HepG2 (cell line): ENCODE results near the gene PCA3.

ENCODE experiments used
- KDM3A ChIP-seq: IDR thresholded peaks from 2 replicates; pipeline ENCODE4 v1.6.1; 2018; ENCODE audit warnings: low read depth, missing compliant biosample characterization
- KLF13 ChIP-seq: sonication (generic); formaldehyde crosslinking; IDR thresholded peaks from 2 replicates; pipeline ENCODE4 v1.4.0; 2020; ENCODE audit warnings: mild to moderate bottlenecking, missing genetic modification reagents
- PCBP1 ChIP-seq: fragments of 200-400 bp; formaldehyde crosslinking; IDR thresholded peaks from 2 replicates; pipeline ENCODE4 v1.6.1; 2017; ENCODE audit warnings: mild to moderate bottlenecking, low read depth, low read length, borderline replicate concordance

DNA sequence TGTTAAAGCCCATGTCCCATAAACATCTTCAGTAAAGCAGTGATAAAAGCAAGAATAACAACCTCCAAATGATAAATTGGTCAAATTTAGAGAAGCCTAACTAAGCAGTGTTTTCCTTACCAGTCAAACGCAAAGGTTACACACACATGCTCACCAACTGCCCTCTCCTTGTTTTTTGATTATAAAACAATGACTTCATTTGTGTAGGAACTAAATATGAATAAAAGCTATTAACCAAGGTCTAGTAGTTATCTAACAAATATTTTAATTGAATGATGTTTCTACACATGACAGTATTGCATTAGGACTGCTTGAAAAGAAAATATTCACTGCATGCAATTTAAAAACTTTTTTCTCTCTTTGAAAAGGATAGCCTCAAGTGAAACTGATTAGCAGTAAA is 36.7 kb downstream of the PCA3 start:
- TF ChIP-seq PCBP1 (no peak), KLF13 (CRISPR knock-in tag) (no peak), KDM3A (CRISPR knock-in tag) (no peak)
